ENCODE measurements around the gene SYT8.

Gene SYT8

DNA sequence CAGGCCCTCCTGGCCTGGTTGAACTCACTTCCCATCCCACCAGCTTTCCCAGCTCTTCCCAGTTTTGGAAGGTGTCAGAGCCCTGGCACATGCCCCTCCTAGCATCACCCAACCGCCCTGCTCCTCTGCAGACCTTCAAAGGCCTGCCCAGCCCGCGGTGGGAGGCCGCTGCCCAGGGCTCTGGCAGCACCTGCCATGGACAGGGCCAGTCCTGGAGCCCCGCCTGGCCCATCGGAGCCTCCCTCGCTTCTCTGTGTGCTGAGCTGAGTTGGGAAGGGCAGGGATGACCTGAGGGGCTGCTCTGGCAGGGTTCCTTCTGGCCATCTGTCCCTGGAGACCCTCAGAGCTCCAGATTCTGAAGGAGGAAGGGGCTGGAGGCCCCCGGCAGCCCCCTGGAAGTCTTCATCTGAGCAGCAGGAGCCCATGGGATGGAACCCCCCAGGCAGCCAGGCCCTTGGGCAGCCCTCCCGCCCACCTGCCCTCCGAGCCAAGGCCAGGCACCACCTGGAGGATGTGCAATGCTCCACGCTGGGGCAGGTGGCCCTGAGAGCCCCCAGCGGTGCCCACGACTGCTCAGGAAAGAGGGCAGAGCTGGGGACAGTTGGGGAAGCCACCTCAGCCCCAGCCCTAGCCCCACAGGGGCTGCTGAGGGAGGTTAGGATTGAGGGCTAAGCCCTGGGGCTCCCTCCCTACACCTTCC is 21.7 kb downstream of the SYT8 start:
- H4K20me1 ChIP-seq (ENCODE audit: insufficient read depth), result no peaks in the 10 kb centered on the region
- H2AFZ ChIP-seq (ENCODE audit: low read depth), result no peak overlapping the region
- H3K9ac ChIP-seq, result no peak overlapping the region
- H3K79me2 ChIP-seq (ENCODE audit: insufficient read depth, low read depth), result no peaks in the 10 kb centered on the region
- no peak overlapping the region for H3K4me2 ChIP-seq
- no peak overlapping the region for H3K27ac ChIP-seq
- TF ChIP-seq, protein P1, sequence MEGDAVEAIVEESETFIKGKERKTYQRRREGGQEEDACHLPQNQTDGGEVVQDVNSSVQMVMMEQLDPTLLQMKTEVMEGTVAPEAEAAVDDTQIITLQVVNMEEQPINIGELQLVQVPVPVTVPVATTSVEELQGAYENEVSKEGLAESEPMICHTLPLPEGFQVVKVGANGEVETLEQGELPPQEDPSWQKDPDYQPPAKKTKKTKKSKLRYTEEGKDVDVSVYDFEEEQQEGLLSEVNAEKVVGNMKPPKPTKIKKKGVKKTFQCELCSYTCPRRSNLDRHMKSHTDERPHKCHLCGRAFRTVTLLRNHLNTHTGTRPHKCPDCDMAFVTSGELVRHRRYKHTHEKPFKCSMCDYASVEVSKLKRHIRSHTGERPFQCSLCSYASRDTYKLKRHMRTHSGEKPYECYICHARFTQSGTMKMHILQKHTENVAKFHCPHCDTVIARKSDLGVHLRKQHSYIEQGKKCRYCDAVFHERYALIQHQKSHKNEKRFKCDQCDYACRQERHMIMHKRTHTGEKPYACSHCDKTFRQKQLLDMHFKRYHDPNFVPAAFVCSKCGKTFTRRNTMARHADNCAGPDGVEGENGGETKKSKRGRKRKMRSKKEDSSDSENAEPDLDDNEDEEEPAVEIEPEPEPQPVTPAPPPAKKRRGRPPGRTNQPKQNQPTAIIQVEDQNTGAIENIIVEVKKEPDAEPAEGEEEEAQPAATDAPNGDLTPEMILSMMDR (conservative IDR thresholded peaks at IDR 0.05; ENCODE audit: low read depth, low read length), result no peak
- H3K27me3 ChIP-seq (ENCODE audit: insufficient read depth, low read depth), result peaks cover 68% of the 10 kb centered on the region
- peaks cover 29% of the 10 kb centered on the region for H3K4me1 ChIP-seq (ENCODE audit: low read depth, poor library complexity, severe bottlenecking)
- no peak overlapping the region for H3K4me3 ChIP-seq (IDR thresholded peaks at IDR 0.05; ENCODE audit: insufficient read depth, low read depth, low read length)
- H3K36me3 ChIP-seq (ENCODE audit: insufficient read depth), result no peaks in the 10 kb centered on the region

DNA sequence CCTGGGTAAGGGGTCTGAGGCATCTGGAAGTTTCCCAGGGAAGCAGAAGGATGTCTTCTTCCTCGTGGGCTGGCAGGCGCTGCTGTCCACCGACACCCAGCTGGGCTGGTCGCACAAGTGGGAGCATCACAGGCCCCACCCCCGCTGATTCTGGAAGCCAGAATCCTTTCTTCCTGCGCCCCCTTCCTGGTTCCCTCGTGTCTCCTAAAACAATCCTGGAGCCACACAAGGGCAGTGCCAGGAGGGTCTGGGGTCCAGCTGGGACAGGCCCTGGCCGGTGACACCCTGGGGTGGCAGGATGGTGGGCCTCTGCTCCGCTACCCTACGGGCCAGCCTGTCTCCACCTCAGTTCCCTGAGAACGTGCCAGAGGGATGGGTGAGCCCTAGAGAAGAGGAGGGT is 22.3 kb downstream of the SYT8 start:
- Histone ChIP-seq H3K4me2 (no peak overlapping the region), H3K79me2 (ENCODE audit: insufficient read depth, low read depth) (no peaks in the 10 kb centered on the region)

DNA sequence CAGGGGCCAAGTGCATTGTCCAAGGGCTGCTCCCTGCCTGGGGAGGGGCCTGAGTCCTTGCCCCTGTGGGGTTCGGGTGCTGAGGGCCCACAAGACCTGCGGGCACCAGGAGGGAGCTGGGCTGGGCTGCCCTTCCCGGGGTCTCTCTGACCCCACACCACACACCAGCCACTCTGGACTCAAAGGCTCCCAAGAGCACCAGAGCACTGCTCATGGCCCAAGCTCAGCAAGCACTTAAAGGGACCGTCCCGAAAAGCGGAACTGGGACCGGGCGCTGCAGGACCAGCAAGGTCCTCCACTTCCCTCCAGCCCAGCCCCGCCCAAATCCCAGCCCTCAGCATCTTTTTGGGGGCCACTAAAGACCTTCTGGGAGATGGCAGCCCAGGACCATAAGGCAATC is 23.4 kb downstream of the SYT8 start:
- no peak overlapping the region for H3K27ac ChIP-seq
- H3K4me2 ChIP-seq, result no peak overlapping the region
- no peak overlapping the region for H3K4me3 ChIP-seq (IDR thresholded peaks at IDR 0.05; ENCODE audit: insufficient read depth, low read depth, low read length)
- H2AFZ ChIP-seq (ENCODE audit: low read depth), result no peak overlapping the region
- no peaks in the 10 kb centered on the region for H4K20me1 ChIP-seq (ENCODE audit: insufficient read depth)
- no peaks in the 10 kb centered on the region for H3K36me3 ChIP-seq (ENCODE audit: insufficient read depth)
- peaks cover 80% of the 10 kb centered on the region for H3K27me3 ChIP-seq (ENCODE audit: insufficient read depth, low read depth)
- H3K79me2 ChIP-seq (ENCODE audit: insufficient read depth, low read depth), result no peaks in the 10 kb centered on the region
- peaks cover 14% of the 10 kb centered on the region for H3K4me1 ChIP-seq (ENCODE audit: low read depth, poor library complexity, severe bottlenecking)
- TF ChIP-seq, protein P1 (conservative IDR thresholded peaks at IDR 0.05; ENCODE audit: low read depth, low read length), result no peak
- H3K9ac ChIP-seq, result no peak overlapping the region

More for the DNA sequence above, 22.3 kb downstream of the SYT8 start:
- Histone ChIP-seq H3K9ac (no peak overlapping the region), H3K36me3 (ENCODE audit: insufficient read depth) (no peaks in the 10 kb centered on the region), H3K27me3 (ENCODE audit: insufficient read depth, low read depth) (peaks cover 74% of the 10 kb centered on the region), H3K4me1 (ENCODE audit: low read depth, poor library complexity, severe bottlenecking) (peaks cover 24% of the 10 kb centered on the region), H3K4me3 (IDR thresholded peaks at IDR 0.05; ENCODE audit: insufficient read depth, low read depth, low read length) (no peak overlapping the region), H2AFZ (ENCODE audit: low read depth) (no peak overlapping the region), H4K20me1 (ENCODE audit: insufficient read depth) (no peaks in the 10 kb centered on the region), H3K27ac (no peak overlapping the region)
- TF ChIP-seq, protein P1 (conservative IDR thresholded peaks at IDR 0.05; ENCODE audit: low read depth, low read length), result no peak

DNA sequence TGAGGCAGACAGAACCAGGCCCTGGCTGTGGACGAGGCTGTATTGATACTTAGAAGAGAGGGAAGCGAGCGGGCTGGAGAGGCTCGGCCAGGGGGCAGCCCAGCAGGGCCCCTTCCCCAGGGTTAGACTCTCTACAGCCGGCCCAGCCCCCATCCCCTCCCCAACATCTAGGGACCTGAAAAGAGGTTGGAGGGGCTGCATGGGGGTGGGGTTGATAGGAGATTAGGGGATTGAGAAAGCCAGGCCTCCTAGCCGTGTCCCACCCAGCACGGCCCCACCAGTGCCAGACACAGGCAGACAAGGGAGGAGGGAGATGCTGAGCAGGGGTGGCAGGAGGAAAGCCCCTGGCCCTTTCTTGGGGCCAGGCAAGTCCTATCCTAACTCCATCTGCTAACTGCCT is 23.8 kb downstream of the SYT8 start:
- H3K79me2 ChIP-seq (ENCODE audit: insufficient read depth, low read depth), result no peaks in the 10 kb centered on the region
- H3K4me1 ChIP-seq (ENCODE audit: low read depth, poor library complexity, severe bottlenecking), result peaks cover 10% of the 10 kb centered on the region
- no peaks in the 10 kb centered on the region for H3K36me3 ChIP-seq (ENCODE audit: insufficient read depth)
- no peak overlapping the region for H2AFZ ChIP-seq (ENCODE audit: low read depth)
- no peak overlapping the region for H3K4me3 ChIP-seq (IDR thresholded peaks at IDR 0.05; ENCODE audit: insufficient read depth, low read depth, low read length)
- TF ChIP-seq, protein P1 (conservative IDR thresholded peaks at IDR 0.05; ENCODE audit: low read depth, low read length), result no peak
- no peak overlapping the region for H3K9ac ChIP-seq
- H3K27me3 ChIP-seq (ENCODE audit: insufficient read depth, low read depth), result peaks cover 85% of the 10 kb centered on the region
- no peaks in the 10 kb centered on the region for H4K20me1 ChIP-seq (ENCODE audit: insufficient read depth)
- no peak overlapping the region for H3K4me2 ChIP-seq
- no peak overlapping the region for H3K27ac ChIP-seq
